K562 (cell line): Measurements from ENCODE around the gene COL9A3. TPM values are rescaled to one million over a fixed set of nuclear protein-coding genes. Genes with fewer than 3 reads are reported as not detected.

ENCODE experiments used
- ATAC-seq: fragments of 200-7000 bp; cut with Tn5 transposase; 3 replicates; pipeline ENCODE4 v1.9.1; 2020; ENCODE audit warnings: moderate library complexity
- BruUV-seq: library from RNA; stranded (reverse); fragments of 400-500 nt; replicated peaks from 2 replicates; lab custom pipeline; 2021; lab: Mats Ljungman, UMichigan
- CTCF ChIA-PET: fragments of 300-600 bp; formaldehyde crosslinking; extraction: SDS; loops from one replicate; lab custom pipeline; 2021; ENCODE audit warnings: low intra/inter-chr PET ratio; lab: Yijun Ruan, JAX
- POLR2A ChIA-PET: fragments of 300-600, 350-650 bp; sonication (Branson Sonifier 250); formaldehyde crosslinking; extraction: SDS; loops from one replicate; lab custom pipeline; 2021; ENCODE audit warnings: antibody characterized with exemption, inconsistent platforms; lab: Yijun Ruan, JAX
- DNase-seq, 4 experiments: peaks; one replicate each; pipeline versions ENCODE4 v3.0.0 to v3.0.0-alpha.2; 2011 to 2018; ENCODE audit warnings: low spot score in 3 of 4, mixed read lengths in 3 of 4; ENCODE audit errors: extremely low read depth in 1 of 4
- FAIRE-seq: peaks from 2 replicates; lab custom pipeline; 2011; peaks lifted over from hg19 to GRCh38; lab: Jason Lieb, UNC
- H2AFZ ChIP-seq: 2 replicates; pipeline ENCODE4 v1.6.0; 2011; ENCODE audit warnings: low read depth, low read length, control low read depth, inconsistent platforms
- H3K27ac ChIP-seq: fragments of 200-600 bp; 3 replicates; pipeline ENCODE4 v1.8.0; 2011; ENCODE audit warnings: low read depth, mild to moderate bottlenecking, control low read depth, inconsistent platforms, low read length, moderate library complexity, mixed read lengths; ENCODE audit errors: extremely low read depth
- H3K27me3 ChIP-seq, 2 experiments: fragments of 300-600 bp in 1 of 2; 2 replicates in 1 of 2; 3 replicates in 1 of 2; pipeline versions ENCODE4 v1.6.0 to v1.8.0; 2011; ENCODE audit warnings: inconsistent platforms in 2 of 2, low read length in 2 of 2, mild to moderate bottlenecking in 1 of 2, mixed read lengths in 1 of 2, moderate library complexity in 1 of 2; ENCODE audit not compliant: control insufficient read depth in 2 of 2, insufficient read depth in 2 of 2
- H3K36me3 ChIP-seq: fragments of 300-600 bp; 3 replicates; pipeline ENCODE4 v1.8.0; 2011; ENCODE audit warnings: mild to moderate bottlenecking, low read length, inconsistent platforms; ENCODE audit not compliant: control insufficient read depth, insufficient read depth
- H3K4me1 ChIP-seq, 2 experiments: fragments of 200-600 bp in 1 of 2; replicated peaks in 1 of 2; 2 replicates in 1 of 2; 3 replicates in 1 of 2; pipeline versions ENCODE4 v1.5.1 to v1.8.0; 2011; ENCODE audit warnings: inconsistent platforms in 2 of 2, low read length in 2 of 2, mild to moderate bottlenecking in 1 of 2, mixed read lengths in 1 of 2, moderate library complexity in 1 of 2; ENCODE audit not compliant: control insufficient read depth in 2 of 2, insufficient read depth in 2 of 2
- H3K4me2 ChIP-seq: 2 replicates; pipeline ENCODE4 v1.6.1; 2011; ENCODE audit warnings: low read length, control low read depth, inconsistent platforms, mixed read lengths; ENCODE audit not compliant: insufficient read depth
- H3K4me3 ChIP-seq: fragments of 200-600 bp; sonication (generic), shearing (Covaris generic); 2 replicates; pipeline ENCODE4 v1.5.1; 2016; ENCODE audit warnings: control low read depth, inconsistent platforms
- H3K79me2 ChIP-seq: fragments of 200-600 bp; 3 replicates; pipeline ENCODE4 v1.8.0; 2011; ENCODE audit warnings: low read length, inconsistent platforms; ENCODE audit not compliant: control insufficient read depth, insufficient read depth
- H3K9ac ChIP-seq, 2 experiments: 2 replicates each; pipeline versions ENCODE4 v1.6.0 to v1.6.1; 2011; ENCODE audit warnings: low read depth in 2 of 2, low read length in 2 of 2, control low read depth in 1 of 2, inconsistent platforms in 1 of 2, mild to moderate bottlenecking in 1 of 2, mixed read lengths in 1 of 2; ENCODE audit not compliant: insufficient read depth in 1 of 2
- H3K9me1 ChIP-seq: one replicate; pipeline ENCODE4 v1.6.0; 2011; ENCODE audit warnings: inconsistent platforms, mild to moderate bottlenecking, low read length, moderate library complexity; ENCODE audit not compliant: control insufficient read depth, insufficient read depth
- H3K9me3 ChIP-seq: replicated peaks from 2 replicates; pipeline ENCODE4 v1.5.1; 2011; ENCODE audit warnings: low read depth, low read length, inconsistent platforms; ENCODE audit not compliant: control insufficient read depth, insufficient read depth
- H4K20me1 ChIP-seq: replicated peaks from 2 replicates; pipeline ENCODE4 v1.6.1; 2011; ENCODE audit warnings: low read length, inconsistent platforms, mixed read lengths; ENCODE audit not compliant: control insufficient read depth, insufficient read depth
- KDM5B ChIP-seq: fragments of 200-600 bp; sonication (generic); IDR thresholded peaks from 2 replicates; pipeline ENCODE4 v1.6.1; 2012; ENCODE audit warnings: low read depth, mild to moderate bottlenecking, moderate library complexity, low read length, control low read depth, inconsistent platforms; ENCODE audit not compliant: insufficient replicate concordance
- POLR2G ChIP-seq: fragments of 200-400 bp; formaldehyde crosslinking; IDR thresholded peaks from 2 replicates; pipeline ENCODE4 v1.6.1; 2017; ENCODE audit warnings: low read depth, mild to moderate bottlenecking, antibody characterized with exemption, low read length, moderate library complexity
- ZNF695 ChIP-seq: fragments of 450-650 bp; formaldehyde crosslinking; IDR thresholded peaks from 2 replicates; pipeline ENCODE4 v1.4.0; 2020; ENCODE audit warnings: mild to moderate bottlenecking, moderate library complexity
- WGBS: fragments of 100-300 bp; shearing (Covaris generic); methylation state at CpG from one replicate; pipeline ENCODE4 v1.1.6; 2016; ENCODE audit warnings: low coverage, mixed read lengths; ENCODE audit not compliant: insufficient coverage; ENCODE audit errors: missing lambda C conversion rate; 5-methylcytosine and 5-hydroxymethylcytosine counted together
- in situ Hi-C: fragments of 300-500 bp; cut with MboI; formaldehyde crosslinking; loops from 4 replicates; pipeline ENCODE4 v1.15.0; 2018; ENCODE audit warnings: inconsistent platforms, mixed read lengths
- intact Hi-C: fragments of 100-400 bp; cut with micrococcal nuclease; formaldehyde crosslinking; loops from 2 replicates; pipeline ENCODE4 v1.14.2; 2022
- polyA plus RNA-seq, 8 experiments: library from polyadenylated mRNA; depleted of rRNA in 4 of 8; stranded (reverse) in 5 of 8; unstranded in 3 of 8; fragments of >200 nt; fragmentation: Nextera tagmentation in 2 of 8; fragmentation: Illumina TruSeq in 1 of 8; extraction: Ambion mirVana in 2 of 8; extraction: Trizol in 1 of 8; gene quantifications; 2 replicates each; pipeline versions ENCODE4 v1.2.1 to v1.2.3, GENCODE V29; 2011 to 2014; ENCODE audit warnings: inconsistent platforms in 1 of 8, missing spikeins in 1 of 8
- total RNA-seq, 7 experiments: library from RNA; depleted of rRNA in 6 of 7; stranded (reverse); fragments of >200 nt in 6 of 7; fragmentation: Illumina TruSeq in 2 of 7; extraction: Trizol in 2 of 7; gene quantifications; 2 replicates each; pipeline versions ENCODE4 v1.2.1 to v1.2.3, GENCODE V29; 2011 to 2021; ENCODE audit warnings: low replicate concordance in 1 of 7

Gene COL9A3
- total and polyA plus RNA-seq, 9 of the 15 experiments (the other 6 are each of a cell fraction or from before 2014, with no cell fraction given) = 0.14 to 3.6 (median 0.88) TPM; not detected in 1

DNA sequence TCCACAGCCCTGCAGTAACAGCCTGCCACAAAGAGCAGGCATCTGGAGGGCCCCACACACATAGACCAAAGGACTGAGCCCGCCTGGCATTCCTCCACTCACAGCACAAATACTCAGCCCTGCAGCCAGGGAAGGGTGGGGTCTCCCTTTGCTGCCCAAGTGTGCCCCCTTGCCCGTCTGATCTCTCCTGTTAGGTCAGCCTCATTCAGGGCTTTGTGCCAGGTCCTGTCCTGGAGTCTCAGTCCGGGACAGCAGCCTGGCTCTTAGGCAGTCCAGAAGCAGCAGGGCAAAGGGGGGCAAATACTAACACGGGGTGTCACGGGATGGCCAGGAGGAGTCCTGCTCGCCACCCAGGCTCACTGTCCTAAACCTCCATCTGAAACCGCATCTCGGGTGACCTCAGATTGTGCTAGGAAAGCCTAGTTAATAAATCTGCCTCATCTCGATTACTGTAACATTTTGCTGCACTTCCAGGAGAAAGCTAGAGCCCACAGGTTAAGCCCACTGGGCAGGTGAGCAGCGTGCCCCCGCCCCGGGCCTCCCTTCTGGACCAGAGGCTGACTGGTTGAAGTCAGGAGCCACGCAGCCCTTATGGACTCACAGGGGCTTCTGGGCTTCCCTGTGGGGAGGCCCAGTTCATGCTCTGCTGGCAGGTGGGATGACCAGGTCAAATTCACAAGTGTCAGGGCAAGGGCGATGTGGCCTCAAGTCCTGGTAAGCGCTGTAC is 15.4 kb upstream of the COL9A3 start:
- no peaks in the 10 kb centered on the region for H3K27me3 ChIP-seq
- FAIRE-seq (no peak), ATAC-seq (no peak), DNase-seq (no peak)
- intact Hi-C loops (no loop called here), in situ Hi-C loops (loop anchor here (10.0 kb wide), 1 partner anchor 307 kb away; no protein-coding TSS in a partner anchor)
- H4K20me1 ChIP-seq = no peaks in the 10 kb centered on the region; the same call in 1 of the 2 replicates
- CTCF ChIA-PET = no interaction called here
- H3K79me2 ChIP-seq = peaks cover 29% of the 10 kb centered on the region
- POLR2A ChIA-PET = no interaction called here
- no peak overlapping the region for H3K4me3 ChIP-seq
- no peak overlapping the region for H2AFZ ChIP-seq
- H3K4me2 ChIP-seq = no peak overlapping the region
- WGBS = 71% methylated on average over 14 of the region's 15 CpGs
- no peaks in the 10 kb centered on the region for H3K9me1 ChIP-seq
- BruUV-seq = no TSS peak
- H3K9ac ChIP-seq = peak overlapping the region in 1 of 2 experiments; percentile 28; a peak in 1 of 4 replicates
- TF ChIP-seq KDM5B (peak; percentile 7), POLR2G (peak; percentile 47), ZNF695 (no peak)
- H3K4me1 ChIP-seq = peaks cover 15 to 53% of the 10 kb centered on the region in 2 experiments
- no peaks in the 10 kb centered on the region for H3K9me3 ChIP-seq
- H3K36me3 ChIP-seq = peaks cover 43% of the 10 kb centered on the region; the same call in 2 of the 3 replicates
- no peak overlapping the region for H3K27ac ChIP-seq
